ENCODE results near the gene EXOSC9.

GRCh38 chr4:121817006-121817405 lies 15.9 kb downstream of the EXOSC9 start:
- TF ChIP-seq, protein P1, sequence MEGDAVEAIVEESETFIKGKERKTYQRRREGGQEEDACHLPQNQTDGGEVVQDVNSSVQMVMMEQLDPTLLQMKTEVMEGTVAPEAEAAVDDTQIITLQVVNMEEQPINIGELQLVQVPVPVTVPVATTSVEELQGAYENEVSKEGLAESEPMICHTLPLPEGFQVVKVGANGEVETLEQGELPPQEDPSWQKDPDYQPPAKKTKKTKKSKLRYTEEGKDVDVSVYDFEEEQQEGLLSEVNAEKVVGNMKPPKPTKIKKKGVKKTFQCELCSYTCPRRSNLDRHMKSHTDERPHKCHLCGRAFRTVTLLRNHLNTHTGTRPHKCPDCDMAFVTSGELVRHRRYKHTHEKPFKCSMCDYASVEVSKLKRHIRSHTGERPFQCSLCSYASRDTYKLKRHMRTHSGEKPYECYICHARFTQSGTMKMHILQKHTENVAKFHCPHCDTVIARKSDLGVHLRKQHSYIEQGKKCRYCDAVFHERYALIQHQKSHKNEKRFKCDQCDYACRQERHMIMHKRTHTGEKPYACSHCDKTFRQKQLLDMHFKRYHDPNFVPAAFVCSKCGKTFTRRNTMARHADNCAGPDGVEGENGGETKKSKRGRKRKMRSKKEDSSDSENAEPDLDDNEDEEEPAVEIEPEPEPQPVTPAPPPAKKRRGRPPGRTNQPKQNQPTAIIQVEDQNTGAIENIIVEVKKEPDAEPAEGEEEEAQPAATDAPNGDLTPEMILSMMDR (conservative IDR thresholded peaks at IDR 0.05) = no peak
- TF ChIP-seq ZFX (IDR thresholded peaks at IDR 0.05) = no peak
